Activated CD4-positive, alpha-beta memory T cell treated with anti-CD3 and anti-CD28 coated beads for 36 hours (primary cell): Measurements from ENCODE around the gene VEPH1. TPM values are rescaled to one million over a fixed set of nuclear protein-coding genes. Genes with fewer than 3 reads are reported as not detected.

Experiments
- CTCF ChIA-PET: fragments of 350-600 bp; sonication (Branson Sonifier 250); formaldehyde crosslinking; loops from one replicate; lab custom pipeline; 2021; ENCODE audit warnings: antibody characterized with exemption, inconsistent platforms; lab: Charles Lee
- POLR2A ChIA-PET: fragments of 350-600 bp; sonication (Branson Sonifier 250); formaldehyde crosslinking; loops from one replicate; lab custom pipeline; 2021; ENCODE audit warnings: antibody characterized with exemption; lab: Charles Lee
- DNase-seq: peaks from one replicate; pipeline ENCODE4 v3.0.0-alpha.2; 2020
- H3K27ac Mint-ChIP-seq: one replicate; pipeline ENCODE4 v1.8.0; 2021; ENCODE audit warnings: mixed read lengths
- H3K27me3 Mint-ChIP-seq: one replicate; pipeline ENCODE4 v1.8.0; 2021; ENCODE audit warnings: mixed read lengths
- H3K36me3 Mint-ChIP-seq: one replicate; pipeline ENCODE4 v1.8.0; 2021; ENCODE audit warnings: mixed read lengths
- H3K4me1 Mint-ChIP-seq: one replicate; pipeline ENCODE4 v1.8.0; 2021; ENCODE audit warnings: low read depth, mixed read lengths
- H3K4me3 Mint-ChIP-seq: one replicate; pipeline ENCODE4 v1.8.0; 2021; ENCODE audit warnings: mild to moderate bottlenecking, mixed read lengths
- H3K9me3 Mint-ChIP-seq: one replicate; pipeline ENCODE4 v1.8.0; 2021; ENCODE audit warnings: mixed read lengths
- intact Hi-C: fragments of 100-400 bp; cut with micrococcal nuclease; formaldehyde crosslinking; loops from one replicate; pipeline ENCODE4 v1.15.1; 2023
- total RNA-seq, 2 experiments: library from RNA; stranded (reverse); gene quantifications; one replicate each; pipeline ENCODE4 v1.2.3, GENCODE V29; 2021

Gene VEPH1
- total RNA-seq, 2 experiments from 2014 or later = not detected

GRCh38 chr3:157390713-157391515 is 112.3 kb downstream of the VEPH1 start:
- CTCF ChIA-PET = no interaction called here
- no peaks in the 10 kb centered on the region for H3K36me3 Mint-ChIP-seq
- intact Hi-C loops = no loop called here
- H3K4me3 Mint-ChIP-seq = no peak overlapping the region
- POLR2A ChIA-PET = no interaction called here
- DNase-seq = no peak
- no peaks in the 10 kb centered on the region for H3K27me3 Mint-ChIP-seq
- no peak overlapping the region for H3K27ac Mint-ChIP-seq
- H3K9me3 Mint-ChIP-seq = no peaks in the 10 kb centered on the region
- no peaks in the 10 kb centered on the region for H3K4me1 Mint-ChIP-seq

- Mint-ChIP-seq H3K27ac (no peak overlapping the region), H3K4me3 (no peak overlapping the region), H3K4me1 (no peaks in the 10 kb centered on the region), H3K36me3 (no peaks in the 10 kb centered on the region), H3K9me3 (no peaks in the 10 kb centered on the region), H3K27me3 (no peaks in the 10 kb centered on the region)
- intact Hi-C loops = no loop called here
- CTCF ChIA-PET = interaction anchor here (0.7 kb wide), 1 partner anchor 638 kb away, joined by 3 read pairs; no protein-coding TSS in a partner anchor
- DNase-seq = no peak
- POLR2A ChIA-PET = no interaction called here
Measured at GRCh38 chr3:157388976-157389375, 114.2 kb downstream of the VEPH1 start.

GRCh38 chr3:157387708-157388435 is 115.3 kb downstream of the VEPH1 start:
- no peak overlapping the region for H3K27ac Mint-ChIP-seq
- no peaks in the 10 kb centered on the region for H3K27me3 Mint-ChIP-seq
- POLR2A ChIA-PET = no interaction called here
- DNase-seq = no peak
- no peaks in the 10 kb centered on the region for H3K9me3 Mint-ChIP-seq
- intact Hi-C loops = no loop called here
- no peaks in the 10 kb centered on the region for H3K36me3 Mint-ChIP-seq
- no peak overlapping the region for H3K4me3 Mint-ChIP-seq
- CTCF ChIA-PET = no interaction called here
- H3K4me1 Mint-ChIP-seq = no peaks in the 10 kb centered on the region

GRCh38 chr3:157384491-157384890 is 118.7 kb downstream of the VEPH1 start:
- Mint-ChIP-seq H3K4me3 (no peak overlapping the region), H3K36me3 (no peaks in the 10 kb centered on the region), H3K9me3 (no peaks in the 10 kb centered on the region), H3K4me1 (no peaks in the 10 kb centered on the region), H3K27me3 (no peaks in the 10 kb centered on the region), H3K27ac (no peak overlapping the region)
- POLR2A ChIA-PET = no interaction called here
- no peak for DNase-seq
- intact Hi-C loops = no loop called here
- CTCF ChIA-PET = no interaction called here

GRCh38 chr3:157384031-157384430 is 119.2 kb downstream of the VEPH1 start:
- H3K27me3 Mint-ChIP-seq = no peaks in the 10 kb centered on the region
- no peaks in the 10 kb centered on the region for H3K4me1 Mint-ChIP-seq
- ChIA-PET POLR2A (no interaction called here), CTCF (no interaction called here)
- no peaks in the 10 kb centered on the region for H3K9me3 Mint-ChIP-seq
- no peak overlapping the region for H3K4me3 Mint-ChIP-seq
- intact Hi-C loops = no loop called here
- no peak overlapping the region for H3K27ac Mint-ChIP-seq
- no peaks in the 10 kb centered on the region for H3K36me3 Mint-ChIP-seq
- DNase-seq = no peak

- H3K4me1 Mint-ChIP-seq = no peaks in the 10 kb centered on the region
- ChIA-PET CTCF (no interaction called here), POLR2A (no interaction called here)
- H3K9me3 Mint-ChIP-seq = no peaks in the 10 kb centered on the region
- H3K4me3 Mint-ChIP-seq = no peak overlapping the region
- no peak overlapping the region for H3K27ac Mint-ChIP-seq
- H3K27me3 Mint-ChIP-seq = no peaks in the 10 kb centered on the region
- intact Hi-C loops = no loop called here
- no peak for DNase-seq
- H3K36me3 Mint-ChIP-seq = no peaks in the 10 kb centered on the region
Measured at GRCh38 chr3:157381606-157382005, 121.6 kb downstream of the VEPH1 start.

GRCh38 chr3:157379525-157380140 is 123.6 kb downstream of the VEPH1 start:
- Mint-ChIP-seq H3K27me3 (no peaks in the 10 kb centered on the region), H3K9me3 (no peaks in the 10 kb centered on the region), H3K4me1 (no peaks in the 10 kb centered on the region), H3K4me3 (no peak overlapping the region), H3K27ac (no peak overlapping the region), H3K36me3 (no peaks in the 10 kb centered on the region)
- intact Hi-C loops = no loop called here
- POLR2A ChIA-PET = no interaction called here
- DNase-seq = no peak
- CTCF ChIA-PET = no interaction called here

- Mint-ChIP-seq H3K4me1 (no peaks in the 10 kb centered on the region), H3K36me3 (no peaks in the 10 kb centered on the region), H3K9me3 (no peaks in the 10 kb centered on the region), H3K4me3 (no peak overlapping the region), H3K27ac (no peak overlapping the region), H3K27me3 (no peaks in the 10 kb centered on the region)
- no peak for DNase-seq
- POLR2A ChIA-PET = no interaction called here
- intact Hi-C loops = no loop called here
- CTCF ChIA-PET = no interaction called here
Measured at GRCh38 chr3:157376603-157377300, 126.5 kb downstream of the VEPH1 start.

GRCh38 chr3:157375342-157375986 is 127.8 kb downstream of the VEPH1 start:
- DNase-seq = no peak
- H3K36me3 Mint-ChIP-seq = no peaks in the 10 kb centered on the region
- no peak overlapping the region for H3K4me3 Mint-ChIP-seq
- H3K27me3 Mint-ChIP-seq = no peaks in the 10 kb centered on the region
- intact Hi-C loops = no loop called here
- ChIA-PET CTCF (no interaction called here), POLR2A (no interaction called here)
- no peaks in the 10 kb centered on the region for H3K9me3 Mint-ChIP-seq
- no peak overlapping the region for H3K27ac Mint-ChIP-seq
- no peaks in the 10 kb centered on the region for H3K4me1 Mint-ChIP-seq

GRCh38 chr3:157374933-157375332 is 128.3 kb downstream of the VEPH1 start:
- CTCF ChIA-PET = no interaction called here

GRCh38 chr3:157373783-157374182 is 129.4 kb downstream of the VEPH1 start:
- no peak for DNase-seq
- Mint-ChIP-seq H3K4me1 (no peaks in the 10 kb centered on the region), H3K9me3 (no peaks in the 10 kb centered on the region), H3K4me3 (no peak overlapping the region), H3K27me3 (no peaks in the 10 kb centered on the region), H3K36me3 (no peaks in the 10 kb centered on the region), H3K27ac (no peak overlapping the region)
- intact Hi-C loops = no loop called here
- CTCF ChIA-PET = no interaction called here
- POLR2A ChIA-PET = no interaction called here

More at GRCh38 chr3:157374933-157375332, 128.3 kb downstream of the VEPH1 start:
- Mint-ChIP-seq H3K27me3 (no peaks in the 10 kb centered on the region), H3K9me3 (no peaks in the 10 kb centered on the region), H3K4me1 (no peaks in the 10 kb centered on the region), H3K27ac (no peak overlapping the region), H3K4me3 (no peak overlapping the region), H3K36me3 (no peaks in the 10 kb centered on the region)
- intact Hi-C loops = no loop called here
- POLR2A ChIA-PET = no interaction called here
- DNase-seq = no peak

GRCh38 chr3:157370867-157371266 is 132.3 kb downstream of the VEPH1 start:
- ChIA-PET POLR2A (no interaction called here), CTCF (no interaction called here)
- intact Hi-C loops = no loop called here
- Mint-ChIP-seq H3K36me3 (no peaks in the 10 kb centered on the region), H3K27me3 (no peaks in the 10 kb centered on the region), H3K4me3 (no peak overlapping the region), H3K27ac (no peak overlapping the region), H3K9me3 (no peaks in the 10 kb centered on the region), H3K4me1 (no peaks in the 10 kb centered on the region)
- DNase-seq = no peak
